IPS DF 6.9 (cell line): ENCODE data around the gene DOK1.
A peak's percentile ranks its signal among the peaks of the same experiment; 100 is the strongest.

Source experiments
- DNase-seq: peaks from one replicate; pipeline ENCODE4 v3.0.0-alpha.2; 2013; ENCODE audit warnings: low read depth, low spot score
- H3K27ac ChIP-seq: one replicate; pipeline ENCODE4 v1.5.1; 2013; ENCODE audit warnings: low read length, control low read depth
- H3K27me3 ChIP-seq: 2 replicates; pipeline ENCODE4 v1.6.1; 2013; ENCODE audit warnings: mild to moderate bottlenecking, low read length; ENCODE audit not compliant: control insufficient read depth, insufficient read depth
- H3K36me3 ChIP-seq: 2 replicates; pipeline ENCODE4 v1.6.1; 2013; ENCODE audit warnings: low read length; ENCODE audit not compliant: control insufficient read depth, insufficient read depth
- H3K4me1 ChIP-seq: 2 replicates; pipeline ENCODE4 v1.6.1; 2013; ENCODE audit warnings: low read length; ENCODE audit not compliant: control insufficient read depth, insufficient read depth
- H3K4me3 ChIP-seq: 2 replicates; pipeline ENCODE4 v1.5.1; 2013; ENCODE audit warnings: mild to moderate bottlenecking, low read length
- H3K9me3 ChIP-seq: 2 replicates; pipeline ENCODE4 v1.6.1; 2013; ENCODE audit warnings: low read length, inconsistent platforms; ENCODE audit not compliant: control insufficient read depth, insufficient read depth
- WGBS: extraction: QIAGEN DNeasy Blood & Tissue Kit; methylation state at CpG from one replicate; pipeline ENCODE4 v1.1.7; 2013; ENCODE audit warnings: mixed read lengths, missing lambda C conversion rate; ENCODE audit not compliant: insufficient read length, insufficient coverage; 5-methylcytosine and 5-hydroxymethylcytosine counted together

Gene DOK1

DNA sequence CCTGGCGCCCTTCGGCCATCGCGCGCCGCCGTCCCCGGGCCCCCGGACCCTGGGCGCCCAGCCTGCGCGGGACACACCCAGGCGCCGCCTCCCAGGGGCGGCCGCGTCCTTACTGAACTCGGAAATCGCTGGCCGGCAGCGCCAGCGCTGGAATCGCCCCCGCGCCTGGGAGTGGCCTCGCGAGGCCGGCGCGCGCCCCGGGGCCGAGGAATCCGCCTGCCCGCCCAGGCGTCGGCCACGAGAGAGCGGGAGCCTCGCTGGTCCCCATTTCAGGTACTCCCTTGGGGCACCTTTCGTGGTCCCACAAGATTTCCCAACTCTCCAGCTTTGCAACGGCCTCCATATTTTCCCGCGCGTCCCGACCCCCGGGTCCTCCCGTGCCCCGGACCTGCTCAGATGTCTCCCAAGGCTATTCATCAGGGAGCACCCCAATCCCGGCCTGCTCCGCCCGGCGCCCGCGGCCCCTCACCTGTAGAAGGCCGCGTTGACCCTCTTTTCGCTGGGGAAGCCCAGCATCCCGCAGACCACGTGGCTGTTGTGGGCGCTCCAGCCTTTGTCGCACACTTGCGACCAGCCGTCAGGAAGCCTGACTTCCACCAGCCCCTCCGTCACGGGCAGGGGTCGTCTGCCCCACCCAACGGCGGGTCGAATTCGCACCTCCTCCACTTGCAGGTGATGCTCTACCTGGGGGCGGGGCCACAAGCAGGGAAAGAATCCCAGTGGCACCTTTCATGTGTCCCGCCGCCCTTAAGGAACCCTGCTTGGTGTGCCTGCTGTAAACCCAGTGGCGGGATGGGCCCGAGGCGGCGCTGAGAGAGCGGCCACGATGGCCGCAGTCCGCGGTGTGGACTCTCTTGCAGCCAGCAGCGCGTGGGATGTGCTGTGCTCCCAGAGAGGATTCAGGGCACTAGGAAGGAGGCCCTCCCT is 5.4 kb upstream of the DOK1 start:
- no peak overlapping the region for H3K27ac ChIP-seq
- H3K4me1 ChIP-seq: peaks cover 1% of the 10 kb centered on the region; the same call in 1 of the 2 replicates
- WGBS: no CpG with 5 or more reads among the region's 85 CpGs
- H3K36me3 ChIP-seq: no peaks in the 10 kb centered on the region
- H3K4me3 ChIP-seq: peak overlapping the region; percentile 53
- H3K9me3 ChIP-seq: no peaks in the 10 kb centered on the region
- H3K27me3 ChIP-seq: peaks cover 4% of the 10 kb centered on the region; the same call in 1 of the 2 replicates
- no peak for DNase-seq

DNA sequence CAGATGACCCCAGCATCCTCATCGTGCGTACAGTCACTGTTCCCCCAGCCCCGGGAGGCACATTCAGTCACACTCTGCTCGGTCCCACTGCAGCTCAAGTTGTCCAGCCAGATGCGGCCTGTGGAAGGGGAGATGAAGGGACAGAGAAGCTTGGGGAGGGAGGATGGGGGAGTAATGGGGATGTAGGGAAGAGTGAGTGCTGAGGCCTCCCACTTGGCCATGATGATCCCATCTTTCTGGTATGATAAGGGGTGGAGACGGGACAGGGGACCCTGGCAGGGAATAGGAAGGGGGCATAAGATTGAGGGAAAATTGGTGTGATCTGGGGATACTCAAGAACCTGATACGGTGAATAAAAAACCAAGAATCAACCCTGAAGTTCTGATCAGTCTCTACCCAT is 4.3 kb upstream of the DOK1 start:
- Histone ChIP-seq H3K9me3 (no peaks in the 10 kb centered on the region), H3K27me3 (peaks cover 4% of the 10 kb centered on the region; the same call in 1 of the 2 replicates), H3K4me3 (no peak overlapping the region), H3K4me1 (peaks cover 1% of the 10 kb centered on the region; the same call in 1 of the 2 replicates), H3K36me3 (no peaks in the 10 kb centered on the region), H3K27ac (no peak overlapping the region)
- no CpG with 5 or more reads among the region's 7 CpGs for WGBS
- no peak for DNase-seq

DNA sequence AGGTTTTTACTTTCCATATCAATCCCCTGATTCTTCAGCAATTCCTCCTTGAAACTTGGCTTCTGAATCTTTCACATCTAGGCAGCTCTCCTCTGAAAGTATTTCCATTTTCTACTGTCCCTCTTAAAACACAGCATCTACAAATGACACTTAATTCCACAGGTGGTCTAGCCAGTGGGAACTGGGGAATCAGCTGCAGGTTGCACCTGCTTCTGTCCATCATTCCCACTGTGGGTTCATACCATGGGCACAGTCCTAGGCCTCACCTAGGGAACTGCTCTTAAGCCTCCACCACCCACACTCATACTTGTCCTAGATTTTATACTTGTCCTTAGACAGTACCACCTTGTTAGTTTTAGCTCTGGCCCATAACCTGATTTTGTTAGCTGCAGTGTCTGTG is 3.0 kb upstream of the DOK1 start:
- Histone ChIP-seq H3K9me3 (no peaks in the 10 kb centered on the region), H3K27ac (no peak overlapping the region), H3K4me3 (no peak overlapping the region), H3K27me3 (peaks cover 7% of the 10 kb centered on the region; the same call in 1 of the 2 replicates), H3K4me1 (peaks cover 4% of the 10 kb centered on the region), H3K36me3 (no peaks in the 10 kb centered on the region)
- DNase-seq: no peak

DNA sequence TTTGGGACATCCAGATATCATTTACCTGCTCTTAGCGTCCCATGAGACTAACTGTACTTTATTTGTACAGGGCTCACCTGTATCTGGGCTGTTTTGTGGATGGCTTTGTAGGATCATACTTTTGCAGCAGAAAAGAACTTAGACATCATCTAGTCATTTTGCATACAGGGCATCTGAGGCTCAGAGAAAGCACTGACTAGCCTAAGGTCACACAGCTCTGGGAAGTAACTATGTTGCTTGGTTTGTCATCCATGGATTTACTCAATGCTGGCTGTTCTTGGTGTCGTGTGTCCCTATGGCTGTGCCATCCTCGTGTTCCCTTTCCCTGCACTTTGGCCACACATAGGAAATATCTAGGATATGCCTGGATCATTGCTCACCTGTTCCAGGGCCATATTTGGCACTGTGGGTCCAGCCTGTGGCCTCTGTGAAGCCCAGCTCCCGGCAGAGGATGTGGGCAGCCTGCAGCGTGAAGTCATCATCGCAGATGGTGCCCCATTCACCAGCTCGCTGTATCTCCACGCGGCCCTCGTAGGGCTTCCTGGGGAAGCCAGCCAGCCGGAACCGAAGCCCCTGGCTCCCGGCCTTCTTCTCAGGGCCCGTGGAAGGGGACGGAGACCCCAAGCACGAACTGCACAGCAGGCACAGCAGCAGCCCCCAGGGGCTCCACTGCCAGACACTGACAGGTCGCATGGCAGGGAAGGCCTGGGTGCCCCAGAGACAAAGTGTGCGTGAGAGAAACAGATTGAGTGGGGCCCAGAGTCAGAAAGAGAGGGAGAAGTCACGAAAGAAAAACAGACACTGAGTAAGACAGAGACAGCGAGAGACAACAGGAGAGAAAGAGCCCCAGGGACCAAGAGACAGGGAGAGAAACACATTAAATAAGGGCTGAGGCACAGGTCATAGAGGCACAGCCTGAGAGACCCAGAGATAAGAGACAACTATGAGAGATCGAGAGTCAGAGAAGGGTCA is 2.3 kb upstream of the DOK1 start:
- Histone ChIP-seq H3K4me1 (peaks cover 4% of the 10 kb centered on the region), H3K27ac (no peak overlapping the region), H3K27me3 (peaks cover 7% of the 10 kb centered on the region; the same call in 1 of the 2 replicates), H3K4me3 (no peak overlapping the region), H3K36me3 (no peaks in the 10 kb centered on the region), H3K9me3 (no peaks in the 10 kb centered on the region)
- no peak for DNase-seq
- no CpG with 5 or more reads among the region's 21 CpGs for WGBS

DNA sequence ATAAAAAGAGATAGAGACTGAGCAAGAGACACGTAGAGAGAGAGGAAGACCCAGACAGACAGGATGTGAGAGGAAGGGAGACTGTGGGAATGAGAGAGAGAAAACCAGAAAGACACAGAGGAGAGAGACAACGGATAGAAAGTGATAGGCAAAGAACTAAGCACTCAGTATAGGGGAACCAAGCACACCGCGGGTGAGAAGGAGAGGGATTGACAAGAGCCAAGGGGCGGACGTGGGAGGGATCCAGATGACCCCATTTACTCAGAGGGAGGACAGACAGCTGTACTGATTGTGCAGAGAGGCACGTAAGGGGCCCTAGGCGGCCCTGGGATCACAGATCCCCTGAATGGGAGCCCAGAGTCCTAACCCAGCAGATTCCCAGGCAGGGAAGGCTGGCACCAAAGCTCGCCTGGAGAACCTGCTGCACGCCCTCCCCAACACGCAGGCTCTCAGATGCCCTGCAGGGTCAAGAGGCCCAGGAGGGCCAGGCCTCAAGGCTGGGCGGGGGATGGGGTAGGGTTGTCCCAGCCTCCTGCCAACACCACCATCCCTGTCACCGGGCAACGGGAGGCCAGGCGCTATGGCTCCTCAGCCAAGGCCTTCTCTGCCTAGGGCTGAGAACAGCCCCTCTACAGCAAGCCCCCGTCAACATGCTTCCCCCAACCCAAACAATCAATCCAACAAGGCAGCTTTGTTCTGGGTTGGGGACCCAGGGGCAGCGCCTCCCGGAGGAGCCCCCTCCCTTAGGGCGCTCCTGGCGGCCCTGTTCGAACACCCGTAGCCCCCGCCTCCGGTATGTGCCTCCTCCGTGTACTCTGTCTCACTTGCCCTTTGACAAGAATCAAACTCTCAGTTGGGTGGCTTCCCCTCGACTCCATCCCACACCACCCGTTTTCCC is 1.4 kb upstream of the DOK1 start:
- no peak for DNase-seq
- H3K27ac ChIP-seq: no peak overlapping the region
- H3K27me3 ChIP-seq: peaks cover 5% of the 10 kb centered on the region; the same call in 1 of the 2 replicates
- H3K9me3 ChIP-seq: no peaks in the 10 kb centered on the region
- peaks cover 4% of the 10 kb centered on the region for H3K4me1 ChIP-seq
- no CpG with 5 or more reads among the region's 27 CpGs for WGBS
- H3K4me3 ChIP-seq: peak overlapping the region; percentile 80; the same call in 1 of the 2 replicates
- H3K36me3 ChIP-seq: no peaks in the 10 kb centered on the region

DNA sequence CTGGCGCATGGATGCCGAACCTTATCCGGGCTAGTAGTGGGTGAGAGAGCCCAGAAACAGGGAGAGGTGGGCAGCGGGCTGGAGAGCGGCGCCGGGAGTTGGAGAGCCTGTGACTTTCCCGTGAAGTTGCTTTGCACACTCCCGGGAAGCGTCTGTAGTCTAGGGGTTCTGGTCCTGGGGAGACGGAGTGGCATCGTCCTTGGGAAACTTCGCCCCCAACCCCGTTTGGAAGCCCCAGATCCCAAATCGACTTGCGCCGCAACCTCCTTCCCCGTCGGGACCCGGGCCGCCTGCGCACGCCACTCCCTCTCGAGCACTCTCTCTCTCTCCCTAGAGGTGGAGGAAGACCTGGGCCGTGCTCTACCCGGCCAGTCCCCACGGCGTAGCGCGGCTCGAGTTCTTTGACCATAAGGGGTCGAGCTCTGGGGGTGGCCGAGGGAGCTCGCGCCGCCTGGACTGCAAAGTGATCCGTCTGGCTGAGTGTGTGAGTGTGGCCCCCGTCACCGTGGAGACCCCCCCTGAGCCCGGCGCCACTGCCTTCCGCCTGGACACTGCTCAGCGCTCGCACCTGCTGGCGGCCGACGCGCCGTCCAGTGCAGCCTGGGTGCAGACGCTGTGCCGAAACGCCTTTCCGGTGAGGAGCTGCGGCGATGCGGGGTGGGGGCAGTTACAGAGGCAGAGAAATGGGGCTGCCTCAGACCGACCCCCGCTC is 456 bp downstream of the DOK1 start:
- Histone ChIP-seq H3K36me3 (no peaks in the 10 kb centered on the region), H3K4me3 (peak overlapping the region; percentile 80), H3K4me1 (peaks cover 4% of the 10 kb centered on the region; the same call in 1 of the 2 replicates), H3K27ac (no peak overlapping the region), H3K27me3 (peaks cover 5% of the 10 kb centered on the region; the same call in 1 of the 2 replicates), H3K9me3 (no peaks in the 10 kb centered on the region)
- DNase-seq: no peak
- WGBS: no CpG with 5 or more reads among the region's 58 CpGs

DNA sequence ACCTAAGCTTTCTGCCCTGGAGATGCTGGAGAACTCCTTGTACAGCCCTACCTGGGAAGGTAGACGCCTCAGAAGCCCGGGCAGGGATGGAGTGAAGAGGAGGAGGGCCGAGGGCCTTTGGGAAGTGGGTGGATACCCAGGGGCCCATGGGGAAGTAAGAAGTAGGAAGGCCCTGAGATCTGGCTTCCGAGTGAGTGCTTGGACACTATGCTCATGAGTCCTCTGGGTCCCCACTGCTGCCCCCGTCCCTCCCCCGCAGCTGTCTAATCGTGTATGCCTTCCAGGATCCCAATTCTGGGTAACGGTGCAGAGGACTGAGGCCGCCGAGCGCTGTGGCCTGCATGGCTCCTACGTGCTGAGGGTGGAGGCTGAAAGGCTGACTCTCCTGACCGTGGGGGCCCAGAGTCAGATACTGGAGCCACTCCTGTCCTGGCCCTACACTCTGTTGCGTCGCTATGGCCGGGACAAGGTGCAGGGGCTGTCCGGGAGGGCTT is 1.1 kb downstream of the DOK1 start:
- Histone ChIP-seq H3K27ac (no peak overlapping the region), H3K27me3 (peaks cover 3% of the 10 kb centered on the region; the same call in 1 of the 2 replicates), H3K36me3 (no peaks in the 10 kb centered on the region), H3K4me1 (peaks cover 5% of the 10 kb centered on the region; the same call in 1 of the 2 replicates), H3K9me3 (no peaks in the 10 kb centered on the region), H3K4me3 (peak overlapping the region; percentile 80; the same call in 1 of the 2 replicates)
- DNase-seq: no peak
- no CpG with 5 or more reads among the region's 17 CpGs for WGBS

DNA sequence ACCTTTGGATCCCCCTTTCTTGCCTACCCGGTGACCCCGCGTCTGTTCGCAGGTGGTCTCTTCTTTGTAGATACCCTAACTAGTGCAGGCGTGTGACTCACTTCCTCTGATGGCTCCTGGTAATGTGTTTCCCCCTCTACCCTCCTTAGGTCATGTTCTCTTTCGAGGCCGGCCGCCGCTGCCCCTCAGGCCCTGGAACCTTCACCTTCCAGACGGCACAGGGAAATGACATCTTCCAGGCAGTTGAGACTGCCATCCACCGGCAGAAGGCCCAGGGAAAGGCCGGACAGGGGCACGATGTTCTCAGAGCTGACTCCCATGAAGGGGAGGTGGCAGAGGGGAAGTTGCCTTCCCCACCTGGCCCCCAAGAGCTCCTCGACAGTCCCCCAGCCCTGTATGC is 1.6 kb downstream of the DOK1 start:
- no peak overlapping the region for H3K4me3 ChIP-seq
- H3K36me3 ChIP-seq: no peaks in the 10 kb centered on the region
- no peak overlapping the region for H3K27ac ChIP-seq
- H3K9me3 ChIP-seq: no peaks in the 10 kb centered on the region
- WGBS: no CpG with 5 or more reads among the region's 14 CpGs
- DNase-seq: no peak
- H3K27me3 ChIP-seq: peaks cover 3% of the 10 kb centered on the region; the same call in 1 of the 2 replicates
- peaks cover 5% of the 10 kb centered on the region; the same call in 1 of the 2 replicates for H3K4me1 ChIP-seq

DNA sequence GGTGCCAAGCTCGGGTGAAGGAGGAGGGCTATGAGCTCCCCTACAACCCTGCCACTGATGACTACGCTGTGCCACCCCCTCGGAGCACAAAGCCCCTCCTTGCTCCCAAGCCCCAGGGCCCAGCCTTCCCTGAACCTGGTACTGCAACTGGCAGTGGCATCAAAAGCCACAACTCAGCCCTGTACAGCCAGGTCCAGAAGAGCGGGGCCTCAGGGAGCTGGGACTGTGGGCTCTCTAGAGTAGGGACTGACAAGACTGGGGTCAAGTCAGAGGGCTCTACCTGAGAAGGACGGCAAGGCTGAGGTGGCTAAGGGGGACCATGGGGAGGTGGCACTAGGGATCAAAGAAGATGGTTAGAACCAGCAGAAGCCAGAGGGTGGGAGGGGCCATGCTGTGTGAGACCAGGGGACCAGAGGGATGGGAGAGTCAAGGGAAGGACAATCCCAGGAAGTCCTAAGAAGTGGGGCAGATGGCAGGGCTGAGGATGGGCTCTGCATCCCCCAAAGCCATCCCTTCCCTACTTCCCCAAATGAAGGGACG is 2.4 kb downstream of the DOK1 start:
- Histone ChIP-seq H3K9me3 (no peaks in the 10 kb centered on the region), H3K27me3 (peaks cover 3% of the 10 kb centered on the region; the same call in 1 of the 2 replicates), H3K36me3 (no peaks in the 10 kb centered on the region), H3K4me1 (peaks cover 5% of the 10 kb centered on the region; the same call in 1 of the 2 replicates), H3K4me3 (no peak overlapping the region), H3K27ac (no peak overlapping the region)
- no CpG with 5 or more reads among the region's 6 CpGs for WGBS
- DNase-seq: no peak
